MG63 (cell line): ENCODE measurements around the gene ABCB7. TPM values are rescaled to one million over a fixed set of nuclear protein-coding genes. Genes with fewer than 3 reads are reported as not detected.
A peak's percentile ranks its signal among the peaks of the same experiment; 100 is the strongest.
"Not testable (repeated sequence)": the region's sequence is repeated elsewhere in the genome, so short reads cannot be mapped to it uniquely, and the experiment has no call there.

Experiments used
- DNase-seq: peaks from one replicate; pipeline ENCODE4 v3.0.0-alpha.2; 2020
- H3K27me3 ChIP-seq: fragments of 250-450 bp; sonication (Bioruptor Pico); 2 replicates; pipeline ENCODE4 v1.5.1; 2020; ENCODE audit warnings: mild to moderate bottlenecking, moderate library complexity
- H3K36me3 ChIP-seq: fragments of 250-450 bp; sonication (Bioruptor Pico); 2 replicates; pipeline ENCODE4 v1.5.1; 2020; ENCODE audit warnings: mild to moderate bottlenecking, moderate library complexity
- H3K4me3 ChIP-seq: fragments of 250-450 bp; sonication (Bioruptor Pico); 2 replicates; pipeline ENCODE4 v1.5.1; 2020; ENCODE audit warnings: mild to moderate bottlenecking, moderate library complexity
- H3K9me3 ChIP-seq: fragments of 250-450 bp; sonication (Bioruptor Pico); 2 replicates; pipeline ENCODE4 v1.5.1; 2020; ENCODE audit warnings: mild to moderate bottlenecking, moderate library complexity
- total RNA-seq: library from RNA; depleted of rRNA; stranded (reverse); fragments of >200 nt; shearing (Covaris generic); gene quantifications from 2 replicates; pipeline ENCODE4 v1.2.3, GENCODE V29; 2014; ENCODE audit warnings: low replicate concordance

ABCB7 gene
- total RNA-seq, 1 experiment from 2014 or later: 9.5 TPM

- DNase-seq: no peak
- no peaks in the 10 kb centered on the region for H3K9me3 ChIP-seq
- H3K27me3 ChIP-seq: no peaks in the 10 kb centered on the region
- no peak overlapping the region for H3K4me3 ChIP-seq
- no peaks in the 10 kb centered on the region for H3K36me3 ChIP-seq
These were observed 40.2 kb downstream of the ABCB7 start for GRCh38 chrX:75115707-75116413.

GRCh38 chrX:75114638-75115037 lies 41.4 kb downstream of the ABCB7 start:
- no peaks in the 10 kb centered on the region for H3K36me3 ChIP-seq
- no peak for DNase-seq
- no peaks in the 10 kb centered on the region for H3K9me3 ChIP-seq
- H3K27me3 ChIP-seq: no peaks in the 10 kb centered on the region
- no peak overlapping the region for H3K4me3 ChIP-seq

GRCh38 chrX:75113664-75114063 lies 42.4 kb downstream of the ABCB7 start:
- Histone ChIP-seq H3K27me3 (no peaks in the 10 kb centered on the region), H3K4me3 (no peak overlapping the region), H3K9me3 (no peaks in the 10 kb centered on the region), H3K36me3 (no peaks in the 10 kb centered on the region)
- no peak for DNase-seq

GRCh38 chrX:75107863-75108509 lies 48.1 kb downstream of the ABCB7 start:
- no peaks in the 10 kb centered on the region for H3K9me3 ChIP-seq
- no peaks in the 10 kb centered on the region for H3K36me3 ChIP-seq
- peak; percentile 0 for DNase-seq
- H3K27me3 ChIP-seq: no peaks in the 10 kb centered on the region
- H3K4me3 ChIP-seq: no peak overlapping the region

GRCh38 chrX:75106772-75107171 lies 49.3 kb downstream of the ABCB7 start:
- H3K36me3 ChIP-seq: no peaks in the 10 kb centered on the region
- no peaks in the 10 kb centered on the region for H3K9me3 ChIP-seq
- DNase-seq: no peak
- no peak overlapping the region for H3K4me3 ChIP-seq
- no peaks in the 10 kb centered on the region for H3K27me3 ChIP-seq

GRCh38 chrX:75096331-75096730 lies 59.8 kb downstream of the ABCB7 start:
- no peaks in the 10 kb centered on the region for H3K9me3 ChIP-seq
- DNase-seq: no peak
- no peaks in the 10 kb centered on the region for H3K27me3 ChIP-seq
- H3K4me3 ChIP-seq: no peak overlapping the region
- H3K36me3 ChIP-seq: no peaks in the 10 kb centered on the region

GRCh38 chrX:75086731-75087195 lies 69.3 kb downstream of the ABCB7 start:
- no peak for DNase-seq
- Histone ChIP-seq H3K36me3 (no peaks in the 10 kb centered on the region), H3K9me3 (no peaks in the 10 kb centered on the region), H3K4me3 (no peak overlapping the region), H3K27me3 (no peaks in the 10 kb centered on the region)

- Histone ChIP-seq H3K9me3 (no peaks in the 10 kb centered on the region), H3K4me3 (no peak overlapping the region), H3K36me3 (no peaks in the 10 kb centered on the region), H3K27me3 (no peaks in the 10 kb centered on the region)
- no peak for DNase-seq
These were observed 71.3 kb downstream of the ABCB7 start for GRCh38 chrX:75084757-75085156.

GRCh38 chrX:75076429-75076828 lies 79.7 kb downstream of the ABCB7 start:
- no peaks in the 10 kb centered on the region for H3K27me3 ChIP-seq
- no peaks in the 10 kb centered on the region for H3K36me3 ChIP-seq
- H3K4me3 ChIP-seq: no peak overlapping the region
- no peaks in the 10 kb centered on the region for H3K9me3 ChIP-seq
- no peak for DNase-seq

GRCh38 chrX:75074475-75074874 lies 81.6 kb downstream of the ABCB7 start:
- Histone ChIP-seq H3K36me3 (no peaks in the 10 kb centered on the region), H3K27me3 (no peaks in the 10 kb centered on the region), H3K4me3 (no peak overlapping the region), H3K9me3 (no peaks in the 10 kb centered on the region)
- DNase-seq: no peak

GRCh38 chrX:75071334-75071733 lies 84.7 kb downstream of the ABCB7 start:
- no peak for DNase-seq
- no peak overlapping the region for H3K4me3 ChIP-seq
- no peaks in the 10 kb centered on the region for H3K9me3 ChIP-seq
- no peaks in the 10 kb centered on the region for H3K27me3 ChIP-seq
- no peaks in the 10 kb centered on the region for H3K36me3 ChIP-seq

- H3K4me3 ChIP-seq: no peak overlapping the region
- H3K36me3 ChIP-seq: no peaks in the 10 kb centered on the region
- no peaks in the 10 kb centered on the region for H3K9me3 ChIP-seq
- DNase-seq: no peak
- H3K27me3 ChIP-seq: no peaks in the 10 kb centered on the region
These were observed 88.2 kb downstream of the ABCB7 start for GRCh38 chrX:75067931-75068330.

GRCh38 chrX:75061701-75062100 lies 94.4 kb downstream of the ABCB7 start:
- Histone ChIP-seq H3K4me3 (no peak overlapping the region), H3K36me3 (no peaks in the 10 kb centered on the region), H3K27me3 (no peaks in the 10 kb centered on the region), H3K9me3 (no peaks in the 10 kb centered on the region)
- no peak for DNase-seq

GRCh38 chrX:75051047-75051446 lies 105.0 kb downstream of the ABCB7 start:
- DNase-seq: no peak
- no peak overlapping the region for H3K4me3 ChIP-seq
- no peaks in the 10 kb centered on the region for H3K9me3 ChIP-seq
- no peaks in the 10 kb centered on the region for H3K36me3 ChIP-seq
- no peaks in the 10 kb centered on the region for H3K27me3 ChIP-seq

- no peak for DNase-seq
These were observed 110.7 kb downstream of the ABCB7 start for GRCh38 chrX:75045369-75045768.

GRCh38 chrX:75044142-75044541 lies 111.9 kb downstream of the ABCB7 start:
- not testable (repeated sequence) for H3K27me3 ChIP-seq, H3K4me3 ChIP-seq, H3K36me3 ChIP-seq, H3K9me3 ChIP-seq, DNase-seq

More at GRCh38 chrX:75045369-75045768, 110.7 kb downstream of the ABCB7 start:
- Histone ChIP-seq H3K9me3 (no peaks in the 10 kb centered on the region), H3K36me3 (no peaks in the 10 kb centered on the region), H3K27me3 (no peaks in the 10 kb centered on the region), H3K4me3 (no peak overlapping the region)

- no peaks in the 10 kb centered on the region for H3K27me3 ChIP-seq
- H3K4me3 ChIP-seq: no peak overlapping the region
- DNase-seq: no peak
- no peaks in the 10 kb centered on the region for H3K36me3 ChIP-seq
- H3K9me3 ChIP-seq: no peaks in the 10 kb centered on the region
These were observed 117.2 kb downstream of the ABCB7 start for GRCh38 chrX:75038925-75039324.
